Activated T-cell treated with anti-CD3 and anti-CD28 coated beads, Interleukin-2, amount 50 U/mL, for 72 hours (primary cell): ENCODE measurements around the gene KLHL26. TPM values are rescaled to one million over a fixed set of nuclear protein-coding genes. Genes with fewer than 3 reads are reported as not detected.

Experiments used
- ATAC-seq, 2 donors: fragments of 150-1000 bp; cut with Tn5 transposase; replicated peaks in 1 of 2; 2 replicates each; pipeline ENCODE4 v1.10.0; 2021; ENCODE audit warnings: moderate library complexity in 2 of 2, mild to moderate bottlenecking in 1 of 2
- DNase-seq, 2 donors: peaks; one replicate each; pipeline ENCODE4 v3.0.0; 2021 to 2022; ENCODE audit warnings: mixed read lengths in 1 of 2
- H3K27ac Mint-ChIP-seq: one replicate; pipeline ENCODE4 v1.8.0; 2022; ENCODE audit warnings: mild to moderate bottlenecking, moderate library complexity, mixed read lengths
- H3K27me3 Mint-ChIP-seq: one replicate; pipeline ENCODE4 v1.8.0; 2022; ENCODE audit warnings: low read depth, mixed read lengths
- H3K36me3 Mint-ChIP-seq, 2 donors: one replicate each; pipeline ENCODE4 v1.8.0; 2022; ENCODE audit warnings: mixed read lengths in 2 of 2, mild to moderate bottlenecking in 1 of 2; ENCODE audit not compliant: insufficient read depth in 2 of 2
- H3K4me1 Mint-ChIP-seq: one replicate; pipeline ENCODE4 v1.8.0; 2022; ENCODE audit warnings: low read depth, mixed read lengths
- H3K4me3 Mint-ChIP-seq, 2 donors: one replicate each; pipeline ENCODE4 v1.8.0; 2022; ENCODE audit warnings: mild to moderate bottlenecking in 2 of 2, mixed read lengths in 2 of 2, moderate library complexity in 2 of 2
- H3K9me3 Mint-ChIP-seq, 2 donors: one replicate each; pipeline ENCODE4 v1.8.0; 2022; ENCODE audit warnings: mixed read lengths in 2 of 2
- total RNA-seq, 2 donors: library from RNA; stranded (reverse); gene quantifications; one replicate each; pipeline ENCODE4 v1.2.3, GENCODE V29; 2022

The KLHL26 gene
- total RNA-seq, 2 donors from 2014 or later = 10.1 to 11.1 TPM

DNA sequence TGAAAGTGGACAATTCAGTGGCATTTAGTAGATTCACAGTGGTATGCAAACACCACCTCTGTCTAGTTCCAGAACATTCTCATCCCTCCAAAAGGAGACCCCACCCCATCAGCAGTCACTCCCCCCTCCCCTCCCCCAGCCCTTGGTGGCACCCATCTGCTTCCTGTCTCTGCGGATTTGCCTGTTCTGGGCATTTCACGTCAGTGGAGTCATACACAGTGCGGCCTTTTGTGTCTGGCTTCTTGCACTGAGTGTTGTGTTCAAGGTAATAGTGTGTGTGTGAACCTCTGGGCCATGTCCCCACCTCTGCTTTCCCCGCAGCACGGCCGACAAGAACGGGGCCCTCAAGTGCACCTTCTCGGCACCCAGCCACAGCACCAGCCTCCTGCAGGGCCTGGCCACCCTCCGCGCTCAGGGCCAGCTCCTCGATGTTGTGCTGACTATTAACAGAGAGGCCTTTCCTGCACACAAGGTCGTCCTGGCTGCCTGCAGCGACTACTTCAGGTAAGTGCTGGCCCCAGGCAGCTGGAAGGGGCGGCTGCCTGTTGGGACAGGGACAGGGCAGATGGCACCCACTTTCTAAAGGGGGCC is 27.2 kb downstream of the KLHL26 start:
- Mint-ChIP-seq H3K9me3 (no peaks in the 10 kb centered on the region), H3K4me3 (peak overlapping the region in 1 of 2 donors; percentile 55), H3K4me1 (peaks cover 13% of the 10 kb centered on the region), H3K27me3 (no peaks in the 10 kb centered on the region), H3K36me3 (no peaks in the 10 kb centered on the region), H3K27ac (no peak overlapping the region)
- DNase-seq (peak; percentile 6 to 15), ATAC-seq (peak in 1 of 2 donors; percentile 72)

DNA sequence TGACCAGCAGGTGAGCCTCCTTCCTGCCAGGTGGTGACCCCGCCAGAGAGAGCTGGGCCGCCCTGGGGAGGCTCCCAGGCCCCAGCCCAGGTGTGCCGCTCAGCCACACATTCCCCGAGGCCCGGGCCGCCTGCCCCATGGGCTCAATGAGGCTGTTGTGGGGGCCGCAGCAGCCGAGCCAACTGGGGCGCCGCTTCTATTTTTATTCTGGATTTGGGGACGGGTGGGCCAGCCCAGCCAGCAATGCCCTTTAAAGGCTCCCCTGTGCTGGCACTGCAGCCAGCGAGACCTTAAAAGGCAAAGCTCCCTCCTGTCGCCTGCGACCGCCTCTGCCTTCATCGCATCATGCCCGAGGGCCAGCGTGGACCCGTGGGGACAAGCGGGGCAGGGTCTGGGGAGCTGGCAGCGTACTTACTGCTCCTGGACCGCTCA is 29.0 kb downstream of the KLHL26 start:
- no peak overlapping the region for H3K27ac Mint-ChIP-seq
- ATAC-seq = no peak
- H3K9me3 Mint-ChIP-seq = no peaks in the 10 kb centered on the region
- no peak overlapping the region for H3K4me3 Mint-ChIP-seq
- no peaks in the 10 kb centered on the region for H3K27me3 Mint-ChIP-seq
- H3K36me3 Mint-ChIP-seq = no peaks in the 10 kb centered on the region
- no peak for DNase-seq
- H3K4me1 Mint-ChIP-seq = peaks cover 13% of the 10 kb centered on the region

DNA sequence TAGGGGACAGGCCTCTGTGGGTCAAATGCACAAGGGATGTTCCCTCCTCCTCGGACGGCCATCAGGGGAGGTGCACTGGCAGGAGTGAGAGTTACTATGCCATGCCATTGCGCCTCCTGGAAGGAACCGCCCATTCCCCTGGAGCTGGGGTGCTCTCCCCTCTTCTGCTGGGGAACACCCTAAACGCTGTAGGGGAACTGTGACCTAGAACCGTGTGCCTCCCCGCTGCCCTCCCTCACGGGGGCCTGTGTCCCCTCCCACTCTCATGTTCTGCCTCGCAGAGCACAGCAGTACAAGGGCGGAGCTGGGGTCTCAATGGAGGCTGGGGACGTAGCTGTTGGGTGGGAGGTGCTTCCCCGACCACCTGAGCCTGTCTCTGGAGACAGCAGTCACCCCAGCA is 29.5 kb downstream of the KLHL26 start:
- H3K9me3 Mint-ChIP-seq = no peaks in the 10 kb centered on the region
- H3K36me3 Mint-ChIP-seq = no peaks in the 10 kb centered on the region
- no peak overlapping the region for H3K27ac Mint-ChIP-seq
- H3K27me3 Mint-ChIP-seq = no peaks in the 10 kb centered on the region
- ATAC-seq (no peak), DNase-seq (no peak)
- H3K4me3 Mint-ChIP-seq = no peak overlapping the region
- H3K4me1 Mint-ChIP-seq = peaks cover 13% of the 10 kb centered on the region

DNA sequence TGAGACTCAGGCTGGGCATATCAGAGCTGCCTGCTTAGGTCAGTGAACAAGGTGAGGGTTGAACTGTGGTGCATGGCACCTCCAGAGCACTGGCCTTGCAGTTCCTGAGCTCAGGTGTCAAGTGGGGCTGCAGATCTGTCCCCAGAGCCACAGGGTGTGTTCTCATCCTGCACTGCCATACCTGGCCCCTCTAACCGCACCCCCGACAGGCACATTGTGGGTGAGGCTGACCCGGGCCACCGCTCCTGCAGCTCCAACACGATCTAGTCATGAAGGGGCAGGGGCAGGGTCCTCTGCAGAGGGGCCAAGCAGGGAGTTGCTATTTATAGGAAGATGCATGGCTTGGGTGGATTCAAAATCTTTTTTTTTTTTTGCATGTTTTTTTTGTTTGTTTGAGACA is 30.0 kb downstream of the KLHL26 start:
- peaks cover 13% of the 10 kb centered on the region for H3K4me1 Mint-ChIP-seq
- H3K4me3 Mint-ChIP-seq = no peak overlapping the region
- no peak for DNase-seq
- no peaks in the 10 kb centered on the region for H3K27me3 Mint-ChIP-seq
- H3K9me3 Mint-ChIP-seq = no peaks in the 10 kb centered on the region
- H3K27ac Mint-ChIP-seq = no peak overlapping the region
- ATAC-seq = no peak
- H3K36me3 Mint-ChIP-seq = no peaks in the 10 kb centered on the region

DNA sequence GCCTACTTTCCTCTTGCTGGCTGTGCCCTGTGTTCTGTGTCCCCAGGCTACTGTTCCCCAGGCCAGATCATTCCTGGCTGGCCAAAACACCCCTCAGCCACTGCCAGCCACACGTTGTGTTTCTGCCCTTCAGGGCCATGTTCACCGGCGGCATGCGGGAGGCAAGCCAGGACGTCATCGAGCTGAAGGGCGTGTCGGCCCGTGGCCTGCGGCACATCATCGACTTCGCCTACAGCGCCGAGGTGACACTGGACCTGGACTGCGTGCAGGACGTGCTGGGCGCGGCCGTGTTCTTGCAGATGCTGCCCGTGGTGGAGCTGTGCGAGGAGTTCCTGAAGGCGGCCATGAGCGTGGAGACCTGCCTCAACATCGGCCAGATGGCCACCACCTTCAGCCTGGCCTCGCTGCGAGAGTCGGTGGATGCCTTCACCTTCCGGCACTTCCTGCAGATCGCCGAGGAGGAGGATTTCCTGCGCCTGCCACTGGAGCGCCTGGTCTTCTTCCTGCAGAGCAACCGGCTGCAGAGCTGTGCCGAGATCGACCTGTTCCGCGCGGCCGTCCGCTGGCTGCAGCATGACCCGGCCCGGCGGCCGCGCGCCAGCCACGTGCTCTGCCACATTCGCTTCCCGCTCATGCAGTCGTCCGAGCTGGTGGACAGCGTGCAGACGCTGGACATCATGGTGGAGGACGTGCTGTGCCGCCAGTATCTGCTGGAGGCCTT is 30.9 kb downstream of the KLHL26 start:
- DNase-seq (no peak), ATAC-seq (no peak)
- no peak overlapping the region for H3K27ac Mint-ChIP-seq
- peaks cover 13% of the 10 kb centered on the region for H3K4me1 Mint-ChIP-seq
- H3K9me3 Mint-ChIP-seq = no peaks in the 10 kb centered on the region
- no peaks in the 10 kb centered on the region for H3K36me3 Mint-ChIP-seq
- H3K27me3 Mint-ChIP-seq = no peaks in the 10 kb centered on the region
- H3K4me3 Mint-ChIP-seq = no peak overlapping the region

DNA sequence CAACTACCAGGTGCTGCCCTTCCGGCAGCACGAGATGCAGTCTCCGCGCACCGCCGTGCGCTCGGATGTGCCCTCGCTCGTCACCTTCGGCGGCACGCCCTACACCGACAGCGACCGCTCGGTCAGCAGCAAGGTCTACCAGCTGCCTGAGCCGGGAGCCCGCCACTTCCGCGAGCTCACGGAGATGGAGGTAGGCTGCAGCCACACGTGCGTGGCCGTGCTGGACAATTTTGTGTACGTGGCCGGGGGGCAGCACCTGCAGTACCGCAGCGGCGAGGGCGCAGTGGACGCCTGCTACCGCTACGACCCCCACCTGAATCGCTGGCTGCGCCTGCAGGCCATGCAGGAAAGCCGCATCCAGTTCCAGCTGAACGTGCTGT is 31.4 kb downstream of the KLHL26 start:
- ATAC-seq = no peak

DNA sequence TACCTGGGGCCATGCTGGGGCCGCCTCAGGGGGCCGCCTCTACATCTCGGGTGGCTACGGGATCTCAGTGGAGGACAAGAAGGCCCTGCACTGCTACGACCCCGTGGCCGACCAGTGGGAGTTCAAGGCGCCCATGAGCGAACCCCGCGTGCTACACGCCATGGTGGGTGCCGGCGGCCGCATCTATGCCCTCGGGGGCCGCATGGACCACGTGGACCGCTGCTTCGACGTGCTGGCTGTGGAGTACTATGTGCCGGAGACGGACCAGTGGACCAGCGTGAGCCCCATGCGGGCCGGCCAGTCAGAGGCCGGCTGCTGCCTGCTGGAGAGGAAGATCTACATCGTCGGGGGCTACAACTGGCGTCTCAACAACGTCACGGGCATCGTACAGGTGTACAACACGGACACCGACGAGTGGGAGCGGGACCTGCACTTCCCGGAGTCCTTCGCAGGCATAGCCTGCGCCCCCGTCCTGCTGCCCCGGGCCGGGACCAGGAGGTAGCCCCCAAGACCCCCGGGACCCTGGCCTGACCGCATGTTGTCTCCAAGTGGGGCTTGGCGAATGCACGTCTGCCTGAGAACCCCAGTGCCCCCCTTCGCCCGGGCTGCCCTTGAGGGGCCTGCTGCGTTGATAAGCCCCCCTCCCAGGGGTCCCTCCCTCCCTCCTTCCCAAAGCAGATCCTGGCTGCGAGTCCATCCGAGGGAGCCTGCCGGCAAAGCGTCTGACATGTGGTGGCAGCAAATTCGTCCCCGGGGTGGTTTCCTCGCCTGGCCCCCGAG is 32.1 kb downstream of the KLHL26 start:
- H3K4me1 Mint-ChIP-seq = peaks cover 4% of the 10 kb centered on the region
- DNase-seq (no peak), ATAC-seq (no peak)
- no peak overlapping the region for H3K27ac Mint-ChIP-seq
- no peaks in the 10 kb centered on the region for H3K36me3 Mint-ChIP-seq
- H3K9me3 Mint-ChIP-seq = no peaks in the 10 kb centered on the region
- no peaks in the 10 kb centered on the region for H3K27me3 Mint-ChIP-seq
- H3K4me3 Mint-ChIP-seq = no peak overlapping the region

More for the DNA sequence above, 31.4 kb downstream of the KLHL26 start:
- H3K36me3 Mint-ChIP-seq = no peaks in the 10 kb centered on the region
- no peak overlapping the region for H3K27ac Mint-ChIP-seq
- DNase-seq = no peak
- H3K4me1 Mint-ChIP-seq = peaks cover 11% of the 10 kb centered on the region
- H3K4me3 Mint-ChIP-seq = no peak overlapping the region
- no peaks in the 10 kb centered on the region for H3K27me3 Mint-ChIP-seq
- H3K9me3 Mint-ChIP-seq = no peaks in the 10 kb centered on the region

DNA sequence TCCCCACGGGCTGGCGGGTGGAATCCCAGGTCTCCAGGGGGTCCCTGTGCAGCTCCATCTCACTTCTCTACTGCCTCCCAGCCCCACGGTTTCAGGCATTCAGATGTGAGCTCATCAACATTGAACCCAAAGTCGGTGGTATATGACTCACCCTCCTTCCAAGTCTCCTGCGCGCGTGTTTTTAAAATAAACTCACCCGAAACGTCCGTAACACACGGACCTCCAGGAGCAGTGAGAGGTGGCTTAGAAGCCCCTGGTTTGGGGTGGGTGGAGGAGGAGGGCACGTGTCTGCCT is 32.6 kb downstream of the KLHL26 start:
- DNase-seq = no peak
- no peak overlapping the region for H3K27ac Mint-ChIP-seq

DNA sequence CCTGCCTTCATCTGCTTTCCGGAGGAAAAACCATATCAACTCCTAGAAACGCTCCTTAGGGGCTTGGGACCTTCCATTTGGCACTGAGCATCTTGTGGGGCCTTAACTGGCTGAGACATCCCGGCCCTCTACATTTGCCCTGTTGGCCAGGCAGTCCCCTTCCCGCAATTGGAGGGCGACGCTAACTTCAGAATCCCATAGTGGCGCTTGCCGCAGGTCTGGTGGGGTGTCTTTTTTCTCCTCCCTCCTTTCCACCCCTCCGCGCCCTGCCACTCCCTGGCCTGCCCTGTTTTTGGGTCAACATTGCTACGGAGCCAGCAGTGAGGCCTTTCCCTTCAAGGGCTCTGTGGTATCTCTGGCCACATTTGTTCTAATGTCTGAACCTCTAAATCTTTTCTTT is 33.1 kb downstream of the KLHL26 start:
- Mint-ChIP-seq H3K36me3 (no peaks in the 10 kb centered on the region), H3K4me3 (no peak overlapping the region), H3K4me1 (no peaks in the 10 kb centered on the region), H3K27me3 (no peaks in the 10 kb centered on the region), H3K9me3 (no peaks in the 10 kb centered on the region), H3K27ac (no peak overlapping the region)
- ATAC-seq (no peak), DNase-seq (no peak)

More for the DNA sequence above, 32.6 kb downstream of the KLHL26 start:
- H3K9me3 Mint-ChIP-seq = no peaks in the 10 kb centered on the region
- no peak overlapping the region for H3K4me3 Mint-ChIP-seq
- no peaks in the 10 kb centered on the region for H3K4me1 Mint-ChIP-seq
- no peak for ATAC-seq
- H3K27me3 Mint-ChIP-seq = no peaks in the 10 kb centered on the region
- no peaks in the 10 kb centered on the region for H3K36me3 Mint-ChIP-seq

DNA sequence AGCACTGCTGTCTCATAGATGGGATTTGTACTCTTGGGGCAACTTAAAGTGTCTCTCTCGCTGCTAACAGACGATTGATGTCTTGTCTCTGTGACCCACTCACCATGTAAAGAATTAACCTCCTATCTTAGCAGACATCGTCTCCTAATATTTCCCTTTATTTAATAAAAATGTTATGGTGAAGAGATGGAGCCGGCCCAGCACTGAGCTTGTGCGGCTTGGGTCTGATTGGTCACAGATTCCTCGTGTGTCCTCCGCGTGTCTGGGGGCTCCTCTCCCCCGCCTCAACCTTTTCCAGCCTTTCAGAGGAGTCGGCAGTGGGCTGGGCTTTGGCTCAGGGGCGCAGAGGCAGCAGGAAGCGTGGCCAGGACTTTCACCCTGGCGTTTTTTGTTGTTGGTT is 33.5 kb downstream of the KLHL26 start:
- DNase-seq = no peak
- H3K9me3 Mint-ChIP-seq = no peaks in the 10 kb centered on the region
- no peak overlapping the region for H3K4me3 Mint-ChIP-seq
- no peaks in the 10 kb centered on the region for H3K4me1 Mint-ChIP-seq
- no peaks in the 10 kb centered on the region for H3K27me3 Mint-ChIP-seq
- H3K36me3 Mint-ChIP-seq = no peaks in the 10 kb centered on the region
- H3K27ac Mint-ChIP-seq = no peak overlapping the region
- no peak for ATAC-seq

DNA sequence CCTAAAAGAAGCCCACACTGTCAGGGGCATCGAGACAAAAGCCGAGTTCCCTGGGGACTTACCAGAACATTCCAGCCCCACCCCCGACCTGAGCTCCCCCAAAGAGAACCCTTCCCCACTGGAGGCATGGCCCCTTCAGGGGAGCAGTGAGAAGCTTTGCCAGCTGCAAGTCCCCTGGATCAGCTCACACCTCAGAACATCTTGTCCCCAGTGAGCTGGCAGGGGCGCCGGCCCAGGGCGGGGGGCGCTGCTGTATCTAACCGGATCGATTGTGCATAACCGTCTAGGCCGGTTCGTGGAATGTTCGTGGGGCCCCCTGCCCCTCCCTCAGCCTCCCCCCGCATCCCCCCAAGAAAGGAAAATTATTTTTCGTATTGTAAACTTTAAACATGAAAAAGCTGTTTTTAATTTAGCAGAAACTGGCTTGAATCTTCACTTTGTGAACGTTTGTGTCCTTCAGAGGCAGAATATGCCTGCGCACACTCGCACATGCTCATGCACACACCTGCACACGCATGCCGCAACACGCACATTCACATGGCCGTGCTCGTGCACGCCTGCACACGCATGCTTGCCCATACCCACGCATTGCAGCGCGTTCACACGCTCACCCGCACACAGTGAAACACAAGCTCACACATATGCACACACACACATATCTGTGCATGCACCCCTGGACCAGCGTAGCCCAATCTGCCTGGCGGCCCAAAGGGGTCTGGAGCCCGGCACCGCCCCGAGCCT is 34.6 kb downstream of the KLHL26 start:
- H3K9me3 Mint-ChIP-seq = no peaks in the 10 kb centered on the region
- no peak overlapping the region for H3K4me3 Mint-ChIP-seq
- no peaks in the 10 kb centered on the region for H3K36me3 Mint-ChIP-seq
- DNase-seq (no peak), ATAC-seq (no peak)
- no peaks in the 10 kb centered on the region for H3K4me1 Mint-ChIP-seq
- H3K27ac Mint-ChIP-seq = no peak overlapping the region
- no peaks in the 10 kb centered on the region for H3K27me3 Mint-ChIP-seq

DNA sequence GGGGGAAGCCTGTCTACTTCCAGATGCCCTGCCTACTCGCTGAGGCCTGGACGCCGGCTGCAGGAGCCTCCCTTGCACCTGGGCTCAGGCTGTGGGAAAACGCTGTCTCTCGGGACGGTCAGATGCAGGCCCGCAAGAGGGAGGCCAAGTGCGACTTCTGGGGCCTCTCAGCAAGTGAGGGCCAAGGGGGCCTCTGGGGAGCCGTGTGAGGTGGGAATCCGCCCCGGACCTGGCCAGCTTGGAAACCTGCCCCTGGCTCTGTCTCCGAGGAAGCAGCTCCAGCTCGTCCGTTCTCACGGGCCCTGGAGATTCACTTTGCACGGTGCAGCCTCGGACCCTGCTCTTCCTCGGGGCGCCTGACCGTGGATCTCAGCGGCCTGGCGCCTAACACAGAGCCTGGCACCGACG is 35.2 kb downstream of the KLHL26 start:
- ATAC-seq = no peak
- H3K27ac Mint-ChIP-seq = no peak overlapping the region
- H3K4me1 Mint-ChIP-seq = no peaks in the 10 kb centered on the region
- no peaks in the 10 kb centered on the region for H3K27me3 Mint-ChIP-seq
- no peak overlapping the region for H3K4me3 Mint-ChIP-seq
- H3K36me3 Mint-ChIP-seq = no peaks in the 10 kb centered on the region
- H3K9me3 Mint-ChIP-seq = no peaks in the 10 kb centered on the region
- DNase-seq = no peak
